ENCODE measurements around the gene SREBF1. TPM values are rescaled to one million over a fixed set of nuclear protein-coding genes. Genes with fewer than 3 reads are reported as not detected.

Gene SREBF1
- total and polyA plus RNA-seq, 5 experiments from 2014 or later: 16.3 to 57.0 (median 43.8) TPM

DNA sequence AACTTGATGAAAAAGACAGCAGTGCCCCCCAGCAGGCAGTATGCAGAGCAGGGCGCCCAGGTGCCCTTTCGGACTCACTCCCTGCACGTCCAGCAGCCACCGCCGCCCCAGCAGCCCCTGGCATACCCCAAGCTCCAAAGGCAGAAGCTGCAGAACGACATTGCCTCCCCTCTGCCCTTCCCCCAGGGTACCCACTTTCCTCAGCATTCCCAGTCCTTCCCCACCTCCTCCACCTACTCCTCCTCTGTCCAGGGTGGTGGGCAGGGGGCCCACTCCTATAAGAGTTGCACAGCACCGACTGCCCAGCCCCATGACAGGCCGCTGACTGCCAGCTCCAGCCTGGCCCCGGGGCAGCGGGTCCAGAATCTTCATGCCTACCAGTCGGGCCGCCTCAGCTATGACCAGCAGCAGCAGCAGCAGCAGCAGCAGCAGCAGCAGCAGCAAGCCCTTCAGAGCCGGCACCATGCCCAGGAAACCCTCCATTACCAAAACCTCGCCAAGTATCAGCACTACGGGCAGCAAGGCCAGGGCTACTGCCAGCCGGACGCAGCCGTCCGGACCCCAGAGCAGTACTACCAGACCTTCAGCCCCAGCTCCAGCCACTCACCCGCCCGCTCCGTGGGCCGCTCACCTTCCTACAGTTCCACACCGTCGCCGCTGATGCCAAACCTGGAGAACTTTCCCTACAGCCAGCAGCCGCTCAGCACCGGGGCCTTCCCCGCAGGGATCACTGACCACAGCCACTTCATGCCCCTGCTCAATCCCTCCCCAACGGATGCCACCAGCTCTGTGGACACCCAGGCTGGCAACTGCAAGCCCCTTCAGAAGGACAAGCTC, 43.2 kb downstream of the SREBF1 start:
- H3K27ac Mint-ChIP-seq: peak overlapping the region; percentile 77 to 96 (median 94)
- peak overlapping the region; percentile 15 to 79 (median 60) for H3K4me3 Mint-ChIP-seq
- POLR2A ChIA-PET: interaction anchor here (0.7 to 2.3 kb wide), 12 partner anchors 11 to 112 kb away, joined by 3 to 17 read pairs (median 5); partner anchors contain the start of gene SREBF1
- peaks cover 20 to 38% (median 31%) of the 10 kb centered on the region in 4 donors for H3K4me1 Mint-ChIP-seq
- H3K36me3 Mint-ChIP-seq: peaks cover 0 to 16% (median 0%) of the 10 kb centered on the region in 3 donors
- no peaks in the 10 kb centered on the region for H3K27me3 Mint-ChIP-seq
- no peak for DNase-seq
- H3K9me3 Mint-ChIP-seq: no peaks in the 10 kb centered on the region
- no peak for ATAC-seq

- Mint-ChIP-seq H3K4me3 (peak overlapping the region; percentile 60 to 81 (median 76)), H3K4me1 (peaks cover 19 to 43% (median 31%) of the 10 kb centered on the region in 4 donors), H3K9me3 (no peaks in the 10 kb centered on the region), H3K36me3 (peaks cover 0 to 14% (median 0%) of the 10 kb centered on the region in 3 donors), H3K27ac (peak overlapping the region; percentile 77 to 96 (median 94)), H3K27me3 (no peaks in the 10 kb centered on the region)
- ATAC-seq (peak; percentile 89 to 92), DNase-seq (peak; percentile 40 to 88 (median 69))
- POLR2A ChIA-PET: interaction anchor here (0.7 to 2.3 kb wide), 15 partner anchors 9 to 111 kb away, joined by 3 to 17 read pairs (median 5); partner anchors contain the start of gene SREBF1
These were observed 44.0 kb downstream of the SREBF1 start for GRCh38 chr17:17792551-17793377.

DNA sequence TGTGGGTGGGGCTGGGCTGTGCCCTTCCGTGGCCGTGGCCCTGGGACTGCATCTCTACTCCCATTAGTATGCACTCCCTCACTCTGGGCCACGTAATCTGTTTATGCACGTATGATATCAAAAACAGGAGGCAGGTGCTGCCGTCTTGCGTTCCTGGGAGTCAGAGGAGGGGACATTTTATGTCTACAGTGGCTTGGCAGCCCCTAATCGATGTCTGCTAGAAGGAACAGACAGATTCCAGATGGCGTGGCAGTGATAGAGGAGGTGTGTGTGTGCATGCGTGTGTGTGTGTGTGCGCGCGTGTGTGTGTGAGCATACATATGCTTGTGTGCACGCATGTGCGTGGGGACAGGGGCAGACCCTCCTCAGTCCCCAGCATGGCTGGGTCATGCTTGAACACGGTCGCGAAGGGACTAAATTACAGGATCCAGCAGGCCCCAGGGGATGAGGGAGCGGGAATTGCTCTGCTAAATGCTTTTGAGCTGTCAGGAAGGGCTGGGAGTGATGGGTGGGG, 44.7 kb downstream of the SREBF1 start:
- Mint-ChIP-seq H3K9me3 (no peaks in the 10 kb centered on the region), H3K27me3 (no peaks in the 10 kb centered on the region), H3K27ac (peak overlapping the region; percentile 77 to 96 (median 94)), H3K36me3 (peaks cover 0 to 12% (median 0%) of the 10 kb centered on the region in 3 donors), H3K4me3 (peak overlapping the region; percentile 24 to 83 (median 65)), H3K4me1 (peaks cover 22 to 43% (median 31%) of the 10 kb centered on the region in 4 donors)
- ATAC-seq (peak; percentile 4 to 5), DNase-seq (peak in 3 of 10 donors; percentile 26 to 37 (median 37))
- POLR2A ChIA-PET: interaction anchor here (0.9 to 2.1 kb wide), 9 partner anchors 8 to 57 kb away, joined by 3 to 17 read pairs (median 6); partner anchors contain the start of gene SREBF1

- H3K4me1 Mint-ChIP-seq: peaks cover 27 to 49% (median 36%) of the 10 kb centered on the region in 4 donors
- H3K27me3 Mint-ChIP-seq: no peaks in the 10 kb centered on the region
- H3K36me3 Mint-ChIP-seq: peaks cover 0 to 9% (median 0%) of the 10 kb centered on the region in 3 donors
- H3K27ac Mint-ChIP-seq: peak overlapping the region in 9 of 10 donors; percentile 23 to 96 (median 94)
- POLR2A ChIA-PET: no interaction called here
- ATAC-seq: no peak
- H3K4me3 Mint-ChIP-seq: peak overlapping the region in 2 of 10 donors; percentile 49 to 56
- DNase-seq: no peak
- no peaks in the 10 kb centered on the region for H3K9me3 Mint-ChIP-seq
These were observed 45.9 kb downstream of the SREBF1 start for GRCh38 chr17:17790637-17791464.

- peak overlapping the region; percentile 26 to 86 (median 60) for H3K27ac Mint-ChIP-seq
- H3K9me3 Mint-ChIP-seq: no peaks in the 10 kb centered on the region
- peaks cover 0 to 7% (median 0%) of the 10 kb centered on the region in 3 donors for H3K36me3 Mint-ChIP-seq
- peaks cover 33 to 57% (median 44%) of the 10 kb centered on the region in 4 donors for H3K4me1 Mint-ChIP-seq
- H3K27me3 Mint-ChIP-seq: no peaks in the 10 kb centered on the region
- no peak for DNase-seq
- H3K4me3 Mint-ChIP-seq: no peak overlapping the region
- POLR2A ChIA-PET: interaction anchor here (0.6 to 1.5 kb wide), 3 partner anchors 23 to 95 kb away, joined by 3 to 4 read pairs (median 3); no protein-coding TSS in a partner anchor
- no peak for ATAC-seq
These were observed 46.8 kb downstream of the SREBF1 start for GRCh38 chr17:17789828-17790636.

DNA sequence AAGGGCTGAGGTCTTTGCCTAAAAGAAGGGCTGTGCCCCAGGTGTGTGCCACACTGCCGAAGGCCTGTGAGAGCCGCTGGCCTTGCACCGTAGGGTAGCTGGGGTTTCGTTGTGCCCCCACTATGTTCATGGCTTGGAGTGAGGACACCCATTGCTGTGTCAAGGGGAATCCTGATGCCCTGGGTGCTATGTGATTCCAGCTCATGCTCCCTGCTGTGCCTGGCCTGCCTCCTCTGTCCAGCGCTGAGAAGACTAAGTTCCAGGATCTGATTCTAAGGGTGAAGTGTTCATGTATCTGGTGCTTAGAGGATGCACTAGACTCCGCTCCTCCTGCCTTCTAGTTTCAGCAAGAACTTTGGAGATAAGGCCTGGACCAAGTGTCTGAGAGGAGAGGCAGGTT, 47.4 kb downstream of the SREBF1 start:
- Mint-ChIP-seq H3K4me1 (peaks cover 37 to 64% (median 50%) of the 10 kb centered on the region in 4 donors), H3K4me3 (no peak overlapping the region), H3K9me3 (no peaks in the 10 kb centered on the region), H3K36me3 (peaks cover 0 to 6% (median 0%) of the 10 kb centered on the region in 3 donors), H3K27ac (peak overlapping the region; percentile 26 to 86 (median 64)), H3K27me3 (no peaks in the 10 kb centered on the region)
- POLR2A ChIA-PET: interaction anchor here (0.6 to 1.6 kb wide), 5 partner anchors 10 to 94 kb away, joined by 3 to 6 read pairs (median 3); no protein-coding TSS in a partner anchor
- ATAC-seq (no peak), DNase-seq (no peak)

DNA sequence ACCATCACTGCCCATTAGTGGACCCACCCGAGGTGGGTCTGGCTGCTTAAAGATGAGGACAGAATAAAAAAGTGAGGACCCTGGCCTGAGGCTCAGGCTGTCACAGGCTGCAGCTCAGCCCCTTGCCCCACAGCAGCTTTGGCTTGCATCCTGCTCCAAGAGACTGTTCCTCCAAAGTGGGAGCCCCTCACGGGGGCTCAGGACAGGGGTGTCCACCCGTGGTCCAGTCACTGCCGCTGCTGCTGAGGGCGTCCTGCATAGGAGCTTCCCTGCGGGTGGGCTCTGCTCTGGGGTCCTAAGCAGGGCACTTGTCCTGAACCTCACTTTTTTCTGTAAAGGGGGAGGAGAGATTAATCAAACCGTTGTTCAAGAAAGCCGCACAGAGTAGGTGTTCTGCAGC, 47.8 kb downstream of the SREBF1 start:
- POLR2A ChIA-PET: interaction anchor here (0.6 to 1.6 kb wide), 4 partner anchors 9 to 94 kb away, joined by 3 to 6 read pairs (median 4); no protein-coding TSS in a partner anchor
- Mint-ChIP-seq H3K27me3 (no peaks in the 10 kb centered on the region), H3K27ac (peak overlapping the region in 7 of 10 donors; percentile 37 to 86 (median 66)), H3K4me1 (peaks cover 36 to 66% (median 53%) of the 10 kb centered on the region in 4 donors), H3K9me3 (no peaks in the 10 kb centered on the region), H3K4me3 (no peak overlapping the region), H3K36me3 (peaks cover 0 to 5% (median 0%) of the 10 kb centered on the region in 3 donors)
- ATAC-seq: no peak
- DNase-seq: no peak

DNA sequence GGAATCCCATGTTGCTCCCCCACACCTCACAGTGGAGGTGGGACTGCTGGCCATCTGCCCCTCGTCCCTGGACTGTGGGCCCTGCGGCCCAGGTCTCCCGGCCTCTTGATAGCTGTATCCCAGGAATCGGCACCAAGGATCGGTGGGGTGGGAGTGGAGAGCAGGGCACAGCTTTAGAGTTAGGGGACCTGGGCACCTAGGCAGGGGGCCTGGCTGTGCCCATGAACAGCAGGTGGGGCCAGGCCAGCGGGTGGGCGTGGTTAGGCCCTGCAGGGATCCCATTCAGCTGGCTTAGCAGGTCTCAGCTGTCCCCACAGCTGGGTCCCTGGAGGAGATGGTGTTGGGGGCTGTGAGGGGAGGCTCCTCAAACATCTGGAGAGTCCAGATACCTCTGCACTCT, 49.2 kb downstream of the SREBF1 start:
- Mint-ChIP-seq H3K4me3 (no peak overlapping the region), H3K27me3 (no peaks in the 10 kb centered on the region), H3K36me3 (no peaks in the 10 kb centered on the region), H3K4me1 (peaks cover 32 to 56% (median 44%) of the 10 kb centered on the region in 4 donors), H3K27ac (peak overlapping the region in 1 of 10 donors; percentile 65), H3K9me3 (no peaks in the 10 kb centered on the region)
- POLR2A ChIA-PET: interaction anchor here (0.6 to 8.0 kb wide), 3 partner anchors 10 to 51 kb away, joined by 3 to 55 read pairs (median 3); no protein-coding TSS in a partner anchor
- DNase-seq: no peak
- no peak for ATAC-seq

DNA sequence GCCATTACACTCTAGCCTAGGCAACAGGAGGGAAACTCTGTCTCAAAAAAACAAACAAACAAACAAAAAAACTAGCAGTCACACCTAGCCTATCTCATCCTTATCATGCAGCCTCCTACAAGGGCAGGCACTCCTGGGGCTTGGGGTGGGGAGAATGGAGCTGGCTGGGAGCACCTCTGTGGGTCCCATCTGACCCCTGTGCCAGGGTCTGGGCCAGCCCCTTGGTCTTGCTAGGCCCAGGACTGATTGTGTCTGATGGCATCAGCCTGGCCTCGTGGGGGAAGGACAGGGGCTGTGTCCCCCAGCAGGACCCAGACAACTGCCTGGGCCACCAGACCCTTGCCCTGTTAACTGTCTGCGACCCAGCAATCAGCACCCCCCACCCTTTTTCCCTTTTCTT, 49.8 kb downstream of the SREBF1 start:
- Mint-ChIP-seq H3K27me3 (no peaks in the 10 kb centered on the region), H3K9me3 (no peaks in the 10 kb centered on the region), H3K27ac (peak overlapping the region in 5 of 10 donors; percentile 15 to 65 (median 53)), H3K36me3 (no peaks in the 10 kb centered on the region), H3K4me3 (no peak overlapping the region), H3K4me1 (peaks cover 29 to 52% (median 38%) of the 10 kb centered on the region in 4 donors)
- POLR2A ChIA-PET: interaction anchor here (0.6 to 8.0 kb wide), 3 partner anchors 10 to 51 kb away, joined by 3 to 55 read pairs (median 3); no protein-coding TSS in a partner anchor
- ATAC-seq (no peak), DNase-seq (no peak)

DNA sequence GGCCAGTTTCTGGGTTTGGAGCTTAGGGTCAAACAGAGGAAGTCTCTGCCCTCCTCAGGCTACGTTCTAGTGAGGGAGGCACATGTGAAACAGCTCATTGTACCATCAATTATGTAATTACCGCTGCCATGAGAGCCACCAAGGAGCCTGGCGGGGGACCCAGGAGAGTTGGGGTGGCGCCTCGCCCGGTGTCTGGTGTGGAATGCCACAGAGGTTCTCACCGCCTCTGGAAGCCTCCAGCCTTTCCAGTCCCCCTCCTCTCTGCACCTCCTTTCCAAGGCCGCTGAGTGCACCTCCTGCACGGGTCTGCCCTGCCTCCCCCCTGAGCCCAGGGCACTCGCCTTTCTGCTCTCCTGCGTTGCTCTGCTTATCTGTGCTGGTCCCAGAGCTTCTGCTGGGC, 51.4 kb downstream of the SREBF1 start:
- no peak for ATAC-seq
- no peaks in the 10 kb centered on the region for H3K9me3 Mint-ChIP-seq
- DNase-seq: no peak
- H3K27me3 Mint-ChIP-seq: no peaks in the 10 kb centered on the region
- peak overlapping the region in 9 of 10 donors; percentile 65 to 94 (median 90) for H3K4me3 Mint-ChIP-seq
- peak overlapping the region; percentile 71 to 95 (median 87) for H3K27ac Mint-ChIP-seq
- POLR2A ChIA-PET: interaction anchor here (0.7 to 8.0 kb wide), 7 partner anchors 29 to 253 kb away, joined by 3 to 55 read pairs (median 3); no protein-coding TSS in a partner anchor
- no peaks in the 10 kb centered on the region for H3K36me3 Mint-ChIP-seq
- peaks cover 30 to 57% (median 37%) of the 10 kb centered on the region in 4 donors for H3K4me1 Mint-ChIP-seq
